Renal pelvis (tissue), 4 donors: ENCODE data around the gene CCNI. TPM values are rescaled to one million over a fixed set of nuclear protein-coding genes. Genes with fewer than 3 reads are reported as not detected.
"Not testable (repeated sequence)": the region's sequence is repeated elsewhere in the genome, so short reads cannot be mapped to it uniquely, and the experiment has no call there.

Experiments
- DNase-seq: peaks from one replicate; pipeline ENCODE4 v3.0.0-alpha.2; 2013
- polyA plus RNA-seq, 3 donors: library from polyadenylated mRNA; unstranded; fragments of 120-200 nt; gene quantifications; one replicate each; pipeline ENCODE4 v1.2.1, GENCODE V29; 2013; ENCODE audit not compliant: insufficient read length in 3 of 3

The CCNI gene
- polyA plus RNA-seq, 3 donors: 341 to 401 (median 398) TPM

DNA sequence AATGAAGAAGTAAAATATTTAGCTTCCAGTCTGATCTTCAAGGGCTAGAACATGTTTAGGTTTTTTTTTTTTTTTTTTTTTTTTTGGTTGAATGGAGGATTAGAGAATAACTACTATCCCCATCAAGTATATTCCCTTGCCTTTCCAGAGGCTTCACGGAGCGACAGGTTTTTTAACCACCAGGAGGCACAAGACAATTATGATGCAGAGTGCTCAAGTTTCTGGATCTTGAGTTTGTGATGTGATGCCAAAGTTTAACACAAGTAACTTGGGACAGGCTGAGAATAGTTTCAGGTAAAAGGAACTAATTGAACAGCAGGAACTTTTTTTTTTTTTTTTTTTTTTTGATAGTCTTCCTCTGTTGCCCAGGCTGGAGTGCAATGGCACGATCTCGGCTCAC lies 30.3 kb downstream of the CCNI start:
- no peak for DNase-seq

DNA sequence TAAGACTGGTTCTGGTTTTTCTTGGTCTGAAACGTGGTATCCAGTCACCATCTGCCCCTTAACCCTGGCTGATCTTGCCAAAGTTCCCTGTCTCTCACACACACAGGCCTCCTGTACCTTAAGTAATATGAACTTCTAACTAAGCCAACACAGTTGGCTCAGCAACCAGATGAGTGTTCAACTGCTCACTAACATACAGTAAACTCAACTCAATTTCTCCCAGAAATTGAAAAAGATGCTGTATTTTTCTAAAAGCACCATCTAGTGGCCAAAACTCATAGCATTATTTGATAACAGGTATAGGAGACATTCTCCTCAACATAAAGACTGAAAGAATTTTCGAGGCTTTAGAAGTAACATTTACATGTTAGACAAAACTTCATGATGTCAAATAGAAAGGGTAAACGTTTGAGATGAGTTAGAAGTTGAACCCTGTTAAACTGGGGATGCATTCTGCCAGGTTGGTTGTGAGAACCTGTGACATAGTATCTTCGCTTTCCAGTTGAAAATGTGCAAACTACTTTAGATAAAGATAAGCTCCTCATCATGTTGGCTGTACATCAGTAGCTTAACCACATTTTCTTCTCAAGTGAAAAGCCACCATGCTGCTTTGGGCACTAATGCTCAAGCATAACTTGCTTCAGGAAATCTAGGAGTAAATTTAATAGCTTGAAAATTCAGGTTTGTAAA lies 31.2 kb downstream of the CCNI start:
- DNase-seq: peak; percentile 46

GRCh38 chr4:77043507-77044136 lies 32.2 kb downstream of the CCNI start:
- no peak for DNase-seq

DNA sequence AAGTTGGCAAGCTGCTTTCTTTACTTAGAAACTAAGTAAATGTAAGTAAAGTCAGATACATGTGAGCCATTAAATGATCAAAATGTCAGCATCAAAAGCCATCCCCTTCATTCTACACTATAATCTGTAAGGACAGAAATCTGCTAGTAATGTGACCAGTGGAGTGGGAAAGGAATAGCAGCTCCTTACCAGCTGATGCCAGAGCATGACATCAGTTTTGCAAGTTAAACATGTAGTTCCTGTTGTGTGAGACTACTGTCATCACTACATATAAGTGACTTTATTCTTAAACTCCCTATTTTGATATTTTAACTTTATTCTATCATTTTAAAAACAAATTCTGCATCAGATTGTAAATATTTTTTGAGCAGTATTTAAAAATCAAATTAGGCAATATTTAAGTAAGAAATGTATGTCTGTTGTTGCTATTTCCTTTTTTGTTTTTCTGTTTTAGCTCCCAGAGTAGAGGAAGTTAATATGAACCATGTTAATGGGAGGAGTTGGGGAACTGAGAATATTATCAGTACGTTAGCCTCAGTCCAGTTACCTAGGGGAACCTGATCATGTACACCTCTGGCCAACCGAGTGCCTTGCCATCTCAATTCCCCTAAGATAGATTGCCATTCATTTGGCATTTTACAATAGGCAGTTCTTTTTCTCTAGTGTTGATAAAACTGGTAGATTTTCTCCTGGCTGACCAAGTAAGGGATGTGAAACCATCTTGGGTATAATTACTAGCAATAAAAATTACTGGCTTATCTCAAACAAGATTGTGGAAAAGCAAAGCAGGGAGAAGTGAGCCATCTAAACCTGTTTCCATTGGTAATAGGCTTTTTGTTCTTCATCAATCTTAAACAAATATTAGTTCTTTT lies 34.7 kb downstream of the CCNI start:
- no peak for DNase-seq

DNA sequence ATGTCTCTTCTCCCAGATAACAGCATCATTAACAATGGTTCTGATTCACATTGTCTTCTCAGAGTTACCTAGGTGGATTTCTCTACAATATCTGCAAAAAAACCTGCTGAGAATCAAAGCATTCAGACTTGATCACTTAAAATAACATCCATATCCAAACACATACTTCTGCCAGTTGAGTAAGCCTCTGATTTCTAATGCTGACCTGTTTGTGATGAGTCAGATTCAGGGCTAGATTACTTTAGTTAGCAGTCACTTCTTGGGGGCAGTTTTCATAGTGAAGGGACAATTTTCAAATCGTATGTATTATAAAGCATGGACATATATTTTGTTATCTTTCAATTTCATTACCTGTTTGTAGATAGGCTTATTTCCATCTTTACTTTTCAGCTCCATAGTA lies 35.5 kb downstream of the CCNI start:
- no peak for DNase-seq

- DNase-seq: no peak
These were observed 36.0 kb downstream of the CCNI start for GRCh38 chr4:77039796-77040195.

DNA sequence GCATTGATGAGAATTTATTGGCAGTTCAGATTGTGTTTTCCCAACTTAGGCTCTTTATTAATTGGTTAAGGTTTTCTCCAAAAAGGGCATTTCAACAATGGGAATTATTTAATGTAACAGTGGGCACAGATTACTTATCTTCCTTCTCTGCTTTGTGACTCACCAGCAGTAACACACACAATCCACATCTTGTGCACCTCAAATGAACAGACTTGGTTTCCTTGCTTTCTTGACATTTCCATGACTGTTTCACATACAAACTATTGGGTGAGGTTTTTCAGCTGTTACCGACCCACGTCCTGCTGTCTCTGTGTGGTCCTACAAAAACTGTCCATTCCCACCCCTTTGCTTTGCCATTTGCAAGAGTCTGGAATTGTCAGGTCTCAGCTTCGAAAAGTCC lies 38.1 kb downstream of the CCNI start:
- no peak for DNase-seq

DNA sequence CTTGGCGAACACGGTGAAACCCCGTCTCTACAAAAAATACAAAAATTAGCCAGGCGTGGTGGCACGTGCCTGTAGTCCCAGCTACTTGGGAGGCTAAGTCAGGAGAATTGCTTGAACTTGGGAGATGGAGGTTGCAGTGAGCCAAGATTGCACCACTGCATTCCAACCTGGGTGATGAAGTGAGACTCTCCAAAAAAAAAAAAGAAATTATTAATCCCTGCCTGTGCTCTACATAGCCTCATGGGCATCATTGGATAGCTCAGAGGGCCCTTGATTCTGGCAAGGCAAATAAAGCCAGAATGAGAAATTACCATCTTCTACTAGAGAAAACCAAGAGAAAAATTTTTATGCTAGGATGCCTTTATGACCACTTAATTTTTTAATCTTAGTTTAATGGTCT lies 38.6 kb downstream of the CCNI start:
- not testable (repeated sequence) for DNase-seq

DNA sequence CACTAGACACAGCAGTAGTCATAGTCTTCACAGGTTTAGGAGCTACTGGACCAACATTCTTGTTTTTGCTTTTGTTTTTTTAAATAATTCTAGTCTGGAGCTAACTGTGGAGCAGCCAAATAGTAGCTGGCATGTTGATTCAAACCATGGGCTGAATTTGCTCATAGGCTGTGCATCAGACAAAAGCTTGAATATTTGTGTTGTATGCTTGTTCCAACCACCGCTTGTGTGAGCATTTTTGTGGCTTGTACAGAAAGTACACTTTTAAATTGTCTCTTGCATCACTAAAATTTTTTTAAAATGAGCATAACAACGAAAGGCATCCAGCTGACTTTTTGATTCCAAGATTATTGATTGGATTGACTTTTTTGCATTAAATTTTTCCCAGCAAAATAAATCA lies 39.6 kb downstream of the CCNI start:
- no peak for DNase-seq

DNA sequence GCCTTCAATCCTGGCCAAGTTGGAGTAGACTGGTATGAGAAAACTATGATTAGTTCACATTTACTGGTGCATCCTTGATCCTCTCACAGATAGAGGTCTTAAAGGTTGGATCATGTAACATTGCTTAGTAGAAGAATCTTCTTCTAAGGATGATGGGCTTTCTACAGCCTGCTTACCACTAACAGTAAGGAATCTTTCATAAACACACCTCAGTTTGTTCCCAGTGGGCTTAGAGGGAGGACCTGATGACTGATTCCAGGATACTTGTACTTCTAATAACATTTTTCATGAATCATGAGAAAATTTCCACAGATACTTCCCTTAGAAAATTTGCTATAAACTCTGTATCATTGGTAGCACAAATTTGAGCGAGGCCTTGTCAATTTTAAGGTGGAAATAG lies 40.6 kb downstream of the CCNI start:
- no peak for DNase-seq

GRCh38 chr4:77031544-77031943 lies 44.2 kb downstream of the CCNI start:
- no peak for DNase-seq

GRCh38 chr4:77029757-77030156 lies 46.0 kb downstream of the CCNI start:
- not testable (repeated sequence) for DNase-seq

GRCh38 chr4:77028246-77028645 lies 47.5 kb downstream of the CCNI start:
- no peak for DNase-seq

GRCh38 chr4:77026322-77026704 lies 49.5 kb downstream of the CCNI start:
- DNase-seq: no peak

DNA sequence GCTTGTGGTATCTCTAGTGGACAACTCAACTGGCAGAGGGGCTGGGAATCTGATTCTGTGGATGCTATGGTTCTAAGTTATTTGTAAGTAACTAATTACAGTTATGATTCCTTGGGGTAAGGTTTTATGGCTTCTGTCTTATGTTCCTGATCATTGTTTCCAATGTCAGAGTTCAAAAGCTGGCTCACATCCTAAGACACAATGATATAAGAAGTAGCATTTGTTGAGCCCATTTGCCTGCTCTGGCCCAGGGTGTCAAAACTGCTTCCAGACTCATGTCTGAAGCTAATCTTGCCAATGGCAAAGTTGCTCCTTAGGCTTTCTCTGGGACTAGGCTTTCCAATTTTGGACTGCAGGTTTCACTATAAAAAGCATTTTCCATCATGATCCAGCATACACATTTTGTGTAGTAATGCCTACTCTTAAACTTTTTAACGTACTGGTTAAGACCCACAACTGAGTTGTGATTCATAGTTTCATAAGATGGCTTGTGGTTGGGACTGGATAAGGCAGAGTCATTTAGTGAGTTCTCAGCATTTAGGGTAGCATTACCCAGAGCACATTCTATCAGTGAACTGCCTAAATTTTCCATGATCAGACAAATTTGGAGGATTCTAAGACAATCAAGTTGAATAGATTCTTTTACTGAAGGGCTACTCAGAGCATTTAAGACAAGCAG lies 50.0 kb downstream of the CCNI start:
- DNase-seq: no peak

GRCh38 chr4:77023920-77024319 lies 51.9 kb downstream of the CCNI start:
- no peak for DNase-seq

- DNase-seq: no peak
These were observed 53.1 kb downstream of the CCNI start for GRCh38 chr4:77022560-77023179.

- no peak for DNase-seq
These were observed 54.1 kb downstream of the CCNI start for GRCh38 chr4:77021614-77022089.

GRCh38 chr4:77020017-77020416 lies 55.8 kb downstream of the CCNI start:
- DNase-seq: no peak

DNA sequence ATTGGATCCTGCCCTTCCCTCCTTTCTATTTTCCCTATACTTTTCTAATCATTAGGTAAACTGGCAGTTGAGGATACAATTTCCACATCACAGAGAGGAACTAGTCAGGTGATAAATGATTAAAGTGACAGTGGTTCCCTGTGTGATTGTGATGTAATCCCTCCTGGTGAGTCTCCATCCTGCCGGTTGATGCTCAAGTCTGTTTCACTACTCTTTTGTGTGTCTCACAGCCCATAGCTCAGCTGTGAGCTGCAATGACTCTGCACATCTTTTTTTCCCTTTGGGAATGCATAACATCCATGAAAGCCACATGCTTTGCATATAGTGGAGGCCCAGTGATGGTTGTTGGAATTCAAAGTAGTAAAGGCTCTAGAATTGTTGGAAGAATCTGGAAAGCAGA lies 60.4 kb downstream of the CCNI start:
- no peak for DNase-seq

- DNase-seq: no peak
These were observed 61.5 kb downstream of the CCNI start for GRCh38 chr4:77014256-77014655.

- no peak for DNase-seq
These were observed 63.1 kb downstream of the CCNI start for GRCh38 chr4:77012726-77013125.
